Measurements from ENCODE around the gene KLHL17.

Gene KLHL17

DNA sequence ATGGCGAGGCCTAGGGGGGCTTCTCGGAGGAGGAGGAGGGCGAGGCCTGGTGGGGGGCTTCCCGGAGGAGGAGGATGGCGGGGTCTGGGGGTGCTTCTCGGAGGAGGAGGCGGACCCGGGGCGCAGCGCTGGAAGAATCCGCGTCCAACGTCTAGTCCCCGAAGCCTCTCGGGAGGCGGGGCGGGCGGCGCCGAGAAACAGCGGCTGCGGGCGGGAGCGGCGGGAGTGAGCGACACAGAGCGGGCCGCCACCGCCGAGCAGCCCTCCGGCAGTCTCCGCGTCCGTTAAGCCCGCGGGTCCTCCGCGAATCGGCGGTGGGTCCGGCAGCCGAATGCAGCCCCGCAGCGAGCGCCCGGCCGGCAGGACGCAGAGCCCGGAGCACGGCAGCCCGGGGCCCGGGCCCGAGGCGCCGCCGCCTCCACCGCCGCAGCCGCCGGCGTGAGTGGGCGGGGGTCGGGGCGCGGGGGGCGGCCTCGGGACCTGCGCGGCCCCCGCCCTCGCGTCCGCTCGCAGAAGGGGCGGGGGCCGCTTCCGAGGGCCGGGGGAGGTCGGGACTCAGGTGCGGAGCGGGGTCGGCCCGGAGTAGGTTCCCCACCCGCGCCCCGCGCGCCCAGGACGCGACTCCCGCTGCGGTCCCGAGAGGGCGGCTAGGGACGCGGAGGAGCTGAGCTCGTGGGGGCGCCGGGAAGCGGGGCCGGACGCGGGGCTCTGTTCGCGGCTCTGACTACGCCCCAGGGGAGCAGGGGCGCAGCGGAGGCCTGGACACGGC, at the start of gene KLHL17:
KLHL17 (plus strand) TSS at position 222 of the 769 bp plus-strand sequence; CDS start at position 332, 110 bp downstream.
- DNase-seq (ENCODE audit: low read depth in 2 of 2): peak; percentile 47 to 67

GRCh38 chr1:910881-911721, 49.3 kb upstream of the KLHL17 start:
- no peak for DNase-seq (ENCODE audit: low read depth in 2 of 2)

- DNase-seq (ENCODE audit: low read depth in 2 of 2): no peak
Measured at GRCh38 chr1:911875-912739, 48.3 kb upstream of the KLHL17 start.

DNA sequence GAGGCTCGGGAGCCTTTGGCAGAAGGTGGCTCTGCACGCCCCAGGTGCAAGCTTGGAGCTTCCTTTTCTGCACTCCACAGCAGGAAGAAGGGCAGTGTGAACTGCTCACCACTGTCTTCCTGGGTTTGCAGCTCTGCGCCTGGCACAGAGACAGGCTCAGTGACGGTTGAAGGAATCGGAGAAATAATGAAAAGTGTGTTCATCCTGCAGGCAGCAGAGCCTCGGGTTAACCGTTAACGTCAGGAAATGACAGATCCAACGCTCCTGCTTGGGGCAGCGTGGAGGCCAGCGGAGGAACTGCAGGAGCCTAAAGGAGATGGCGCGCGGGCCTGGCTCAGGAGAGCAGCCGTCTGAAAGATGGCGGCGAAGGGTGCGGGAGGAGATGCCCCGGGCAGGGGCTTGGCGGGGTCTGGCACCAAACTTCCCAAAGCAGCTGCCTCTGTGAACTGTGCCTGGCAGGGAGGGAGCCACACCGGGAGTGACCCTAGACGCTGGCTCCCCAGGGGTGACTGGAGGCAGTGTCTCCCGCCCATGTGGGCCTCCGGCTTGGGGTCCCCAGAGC, 47.6 kb upstream of the KLHL17 start:
- no peak for DNase-seq (ENCODE audit: low read depth in 2 of 2)

DNA sequence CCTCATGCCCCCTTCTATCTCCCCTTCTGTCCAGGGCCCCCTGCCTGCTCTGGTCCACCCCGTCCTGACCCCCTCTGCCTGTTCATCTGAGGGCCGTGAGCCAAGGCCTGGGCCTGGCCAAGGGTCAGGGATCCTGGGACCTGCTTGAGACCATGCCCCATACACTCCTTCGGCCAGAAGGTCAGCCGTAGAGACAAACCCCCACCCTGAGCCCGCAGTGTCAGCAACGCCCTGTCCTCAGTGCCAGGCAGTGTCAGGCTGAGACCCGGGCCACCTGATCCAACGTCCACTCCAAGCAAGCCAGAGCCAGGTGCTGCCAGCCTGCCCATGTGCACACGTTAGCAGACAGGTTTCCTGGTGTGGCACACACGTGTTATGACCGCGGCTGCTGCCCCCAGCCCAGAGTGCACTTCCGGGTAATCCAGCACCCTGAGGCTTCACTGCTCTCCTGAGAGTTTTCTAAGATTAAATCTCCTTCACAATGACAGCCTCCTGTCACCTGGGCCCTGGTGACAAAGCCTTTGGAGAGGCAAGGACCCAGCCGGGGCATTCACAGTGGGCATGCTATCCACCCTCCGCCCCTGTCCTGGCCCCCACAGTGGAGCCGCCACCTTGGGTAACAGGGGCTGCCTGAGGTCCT, 46.8 kb upstream of the KLHL17 start:
- DNase-seq (ENCODE audit: low read depth in 2 of 2): no peak

GRCh38 chr1:914131-914890, 46.1 kb upstream of the KLHL17 start:
- DNase-seq (ENCODE audit: low read depth in 2 of 2): no peak

DNA sequence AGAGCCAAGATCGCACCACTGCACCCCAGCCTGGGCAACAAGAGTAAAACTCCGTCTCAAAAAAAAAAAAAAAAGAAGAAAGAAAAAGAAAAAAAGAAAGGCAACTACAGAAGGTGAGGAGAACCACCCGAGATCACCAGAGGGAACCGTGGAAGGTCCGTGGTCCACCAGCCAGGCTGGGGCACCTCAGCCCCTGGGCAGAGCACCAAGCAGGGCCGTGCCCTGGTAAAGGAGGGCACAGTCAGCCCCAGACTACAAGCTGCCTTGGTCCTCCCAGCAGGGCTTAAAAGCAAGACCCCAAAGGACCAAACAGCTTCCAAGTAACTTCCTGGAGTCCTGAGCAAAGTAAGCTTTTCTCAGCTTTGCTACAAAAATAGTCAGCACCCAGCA, 45.5 kb upstream of the KLHL17 start:
- DNase-seq (ENCODE audit: low read depth in 2 of 2): no peak

DNA sequence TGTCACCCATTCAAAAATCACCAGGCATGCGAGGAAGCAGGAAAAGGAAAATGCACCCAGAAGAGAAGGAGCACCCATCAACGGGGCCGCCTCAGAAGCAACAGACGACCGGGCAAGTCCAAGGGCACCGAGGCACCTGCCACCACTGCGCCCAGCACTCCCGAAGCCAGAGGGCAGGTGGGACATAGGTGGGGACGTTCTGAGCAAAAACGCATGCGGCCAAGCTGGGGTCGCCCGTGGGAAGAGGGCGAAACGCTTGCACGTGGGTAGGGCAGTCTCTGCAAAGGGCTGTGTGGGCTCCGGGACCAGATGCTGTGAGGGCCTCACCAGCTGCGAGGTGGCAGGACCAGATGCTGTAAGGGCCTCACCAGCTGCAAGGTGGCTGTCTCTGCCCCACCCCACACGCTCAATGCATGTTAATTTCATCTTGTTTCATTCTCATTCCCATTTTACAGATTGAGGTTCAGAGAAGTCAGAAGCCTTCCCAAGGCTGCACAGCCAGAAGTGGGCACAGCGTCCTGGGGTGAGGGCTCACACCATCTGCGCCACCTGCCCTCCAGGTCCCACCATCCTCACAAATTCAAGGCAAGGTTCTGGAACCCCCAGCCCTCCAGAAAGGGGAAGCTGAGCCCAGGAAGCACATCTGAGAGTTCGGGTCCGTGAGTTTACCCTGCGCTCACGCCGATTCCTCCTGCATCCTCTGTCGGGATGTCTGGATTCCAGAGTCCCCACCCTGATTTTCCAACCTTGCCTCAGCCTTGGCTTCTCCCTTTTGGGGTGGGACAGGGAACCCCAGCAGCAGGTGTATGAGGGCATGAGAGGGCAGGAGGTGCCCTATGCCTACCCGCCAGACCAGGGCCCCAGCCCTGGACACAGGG, 44.9 kb upstream of the KLHL17 start:
- no peak for DNase-seq (ENCODE audit: low read depth in 2 of 2)

DNA sequence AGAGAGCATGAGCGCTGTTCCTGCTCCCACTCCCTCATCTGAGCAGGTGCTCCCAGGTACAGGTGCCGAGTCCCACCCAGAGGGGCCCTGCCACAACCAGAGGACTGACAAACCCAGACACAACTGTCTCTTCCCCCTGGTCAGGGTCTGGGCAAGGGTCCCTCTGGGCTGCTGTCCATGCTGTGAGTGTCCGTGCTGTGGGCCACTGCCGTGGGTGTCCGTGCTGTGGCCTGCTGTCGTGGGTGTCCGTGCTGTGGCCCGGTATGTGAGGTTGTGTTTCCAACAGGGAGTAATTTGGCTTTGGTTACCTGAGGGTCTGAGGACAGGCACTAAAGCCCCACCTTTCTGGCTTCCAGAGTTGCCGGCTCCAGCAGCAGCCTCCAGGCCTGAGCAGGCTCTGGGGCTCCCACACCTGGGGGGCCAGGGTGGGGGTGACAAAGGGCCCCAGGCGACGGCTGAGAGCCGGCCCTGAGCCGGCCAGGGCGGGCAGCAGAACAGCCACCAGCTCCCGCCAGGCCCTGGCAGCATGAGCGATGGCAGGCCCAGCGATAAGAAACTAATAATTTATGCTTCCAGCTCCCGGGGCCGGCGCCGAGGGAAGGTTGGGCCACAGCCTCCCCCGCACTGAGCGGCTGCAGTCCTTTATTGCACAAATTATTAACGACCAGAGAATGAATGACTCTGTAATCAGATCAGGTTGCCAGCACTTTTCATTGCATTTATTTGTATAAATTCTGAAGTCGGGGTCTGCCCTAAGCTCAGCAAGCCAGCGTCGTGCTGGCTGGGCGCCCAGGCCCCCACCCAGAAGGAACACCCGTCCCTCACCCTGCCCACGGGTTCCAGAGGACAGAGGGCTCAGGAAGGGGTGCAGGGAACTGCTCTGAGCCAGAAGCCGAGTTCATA, 44.0 kb upstream of the KLHL17 start:
- DNase-seq (ENCODE audit: low read depth in 2 of 2): no peak

DNA sequence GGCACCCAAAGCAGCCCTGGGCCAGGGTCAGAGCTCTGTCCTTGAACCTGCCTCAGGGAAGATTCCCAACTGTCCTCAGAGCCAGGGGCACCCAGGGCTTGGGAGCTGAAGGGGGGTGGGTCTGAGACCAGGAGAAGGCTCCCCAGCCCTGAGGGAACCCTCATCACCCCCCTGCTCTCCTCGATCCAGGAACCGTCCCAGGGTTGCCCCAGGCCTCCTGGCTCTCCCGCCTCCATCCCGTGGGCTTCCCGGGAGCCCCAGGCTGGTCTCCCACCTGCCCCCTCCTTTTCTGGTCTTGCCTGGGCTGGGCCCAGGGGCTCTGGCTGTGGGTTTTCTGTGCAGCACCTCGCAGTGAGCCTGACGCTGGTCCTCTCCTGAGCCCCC, 43.3 kb upstream of the KLHL17 start:
- DNase-seq (ENCODE audit: low read depth in 2 of 2): no peak

GRCh38 chr1:917466-918091, 42.8 kb upstream of the KLHL17 start:
- no peak for DNase-seq (ENCODE audit: low read depth in 2 of 2)

GRCh38 chr1:918353-918752, 42.0 kb upstream of the KLHL17 start:
- DNase-seq (ENCODE audit: low read depth in 2 of 2): no peak

DNA sequence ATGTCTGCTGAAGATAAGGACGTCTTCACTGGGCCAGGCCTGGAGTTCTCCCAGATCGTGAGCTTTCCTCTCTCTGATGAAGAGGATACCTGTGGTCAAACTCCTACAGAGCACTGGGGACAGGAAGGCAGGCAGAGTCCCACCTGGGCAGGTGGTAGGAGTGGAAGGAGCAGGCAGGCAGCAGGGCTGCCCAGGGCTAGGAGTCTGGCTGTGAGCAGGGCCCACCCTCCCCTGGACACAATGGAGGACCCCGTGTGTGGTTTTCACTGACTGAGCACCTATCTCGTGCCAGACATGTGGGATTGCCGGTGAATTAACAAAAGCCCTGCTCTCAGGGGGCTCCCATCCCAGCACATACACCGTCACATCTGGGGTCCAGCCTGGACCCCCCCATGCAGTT, 41.5 kb upstream of the KLHL17 start:
- DNase-seq (ENCODE audit: low read depth in 2 of 2): no peak

- DNase-seq (ENCODE audit: low read depth in 2 of 2): no peak
Measured at GRCh38 chr1:919271-919872, 41.0 kb upstream of the KLHL17 start.

GRCh38 chr1:920010-920409, 40.4 kb upstream of the KLHL17 start:
- DNase-seq (ENCODE audit: low read depth in 2 of 2): no peak

- no peak for DNase-seq (ENCODE audit: low read depth in 2 of 2)
Measured at GRCh38 chr1:920521-920920, 39.9 kb upstream of the KLHL17 start.

- DNase-seq (ENCODE audit: low read depth in 2 of 2): no peak
Measured at GRCh38 chr1:921011-921837, 39.2 kb upstream of the KLHL17 start.

All from stimulated activated CD4-positive, alpha-beta T cell treated with anti-CD3 and anti-CD28 coated beads, Interleukin-1b, Interleukin-23, amount 100 ng/mL, for 1 hour (primary cell).